ENCODE data around the gene ADGRF4.

Gene ADGRF4

DNA sequence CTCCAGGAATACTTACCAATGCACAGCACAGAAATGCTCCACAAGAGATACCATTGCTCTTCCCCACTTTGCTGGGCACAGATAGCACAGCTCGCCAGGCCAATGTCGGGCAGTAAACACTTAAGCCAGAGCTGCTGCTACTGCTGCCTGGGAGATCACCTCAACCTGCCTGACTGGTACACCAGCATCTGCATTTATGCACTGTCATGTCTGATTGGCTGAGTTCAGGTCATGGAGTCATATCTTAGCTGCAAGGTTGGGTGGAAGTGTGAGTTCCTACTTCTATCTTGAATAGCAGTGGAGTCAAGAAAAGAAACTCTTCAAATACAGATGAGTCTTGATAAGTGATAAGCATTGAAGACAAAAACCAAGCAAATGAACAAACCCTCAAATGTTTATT is 10.9 kb upstream of the ADGRF4 start:
- Histone ChIP-seq H3K4me3 (ENCODE audit: low read length) (no peak overlapping the region), H3K23ac (ENCODE audit: low read length) (no peak overlapping the region), H3K36me3 (ENCODE audit: control insufficient read depth, insufficient read depth, low read length) (no peaks in the 10 kb centered on the region), H3K56ac (ENCODE audit: low read length) (no peak overlapping the region), H3K4me2 (ENCODE audit: low read length) (no peak overlapping the region), H3K79me1 (ENCODE audit: low read length) (no peaks in the 10 kb centered on the region), H4K8ac (ENCODE audit: low read depth, low read length) (no peak overlapping the region), H3K4ac (ENCODE audit: low read depth, low read length) (no peak overlapping the region), H3K9ac (ENCODE audit: low read length) (no peak overlapping the region), H3K27ac (ENCODE audit: low read depth, low read length) (no peak overlapping the region), H2BK5ac (ENCODE audit: low read length) (no peak overlapping the region), H3K27me3 (ENCODE audit: insufficient read depth, low read length, poor library complexity) (no peaks in the 10 kb centered on the region), H2BK120ac (ENCODE audit: low read depth, low read length) (no peak overlapping the region), H3K18ac (ENCODE audit: low read length) (no peak overlapping the region), H2BK15ac (replicated peaks; ENCODE audit: low read depth) (no peak overlapping the region), H4K5ac (ENCODE audit: low read length) (no peak overlapping the region), H2AK5ac (ENCODE audit: low read length) (no peak overlapping the region), H3K79me2 (ENCODE audit: control insufficient read depth, insufficient read depth, low read length) (no peaks in the 10 kb centered on the region), H3K4me1 (ENCODE audit: control insufficient read depth, low read depth, low read length) (peaks cover 2% of the 10 kb centered on the region)
- no CpG with 5 or more reads among the region's 2 CpGs for WGBS (ENCODE audit: extremely low coverage, insufficient coverage, low lambda C conversion rate)
- DNase-seq = no peak

DNA sequence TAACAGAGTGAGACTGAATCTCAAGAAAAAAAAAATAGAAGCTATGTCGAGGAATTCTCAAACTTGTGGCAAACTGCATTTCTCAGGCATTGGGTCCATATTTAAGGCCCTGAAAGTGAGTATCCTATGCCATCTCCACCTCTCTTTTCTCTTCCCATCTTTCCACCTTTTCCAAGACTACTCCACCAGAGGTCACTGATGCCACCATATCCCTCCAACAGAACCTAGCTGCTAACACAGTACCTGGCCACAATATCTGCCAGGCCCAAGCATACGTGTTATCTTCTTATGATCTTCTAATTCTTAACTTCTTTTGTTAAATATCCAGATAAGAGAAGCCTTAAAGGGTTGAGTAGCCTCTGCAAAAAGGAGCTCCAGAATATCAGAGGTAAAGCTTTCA is 8.2 kb upstream of the ADGRF4 start:
- no peaks in the 10 kb centered on the region for H3K79me1 ChIP-seq (ENCODE audit: low read length)
- no peak overlapping the region for H2BK120ac ChIP-seq (ENCODE audit: low read depth, low read length)
- no peak overlapping the region for H3K4ac ChIP-seq (ENCODE audit: low read depth, low read length)
- peak; percentile 35 for DNase-seq
- no peak overlapping the region for H2AK5ac ChIP-seq (ENCODE audit: low read length)
- H3K18ac ChIP-seq (ENCODE audit: low read length) = no peak overlapping the region
- no peak overlapping the region for H3K56ac ChIP-seq (ENCODE audit: low read length)
- H3K27ac ChIP-seq (ENCODE audit: low read depth, low read length) = no peak overlapping the region
- no CpG with 5 or more reads among the region's 2 CpGs for WGBS (ENCODE audit: extremely low coverage, insufficient coverage, low lambda C conversion rate)
- no peaks in the 10 kb centered on the region for H3K27me3 ChIP-seq (ENCODE audit: insufficient read depth, low read length, poor library complexity)
- H3K4me2 ChIP-seq (ENCODE audit: low read length) = no peak overlapping the region
- H3K79me2 ChIP-seq (ENCODE audit: control insufficient read depth, insufficient read depth, low read length) = no peaks in the 10 kb centered on the region
- no peak overlapping the region for H4K5ac ChIP-seq (ENCODE audit: low read length)
- H3K23ac ChIP-seq (ENCODE audit: low read length) = no peak overlapping the region
- H3K36me3 ChIP-seq (ENCODE audit: control insufficient read depth, insufficient read depth, low read length) = no peaks in the 10 kb centered on the region
- H3K4me1 ChIP-seq (ENCODE audit: control insufficient read depth, low read depth, low read length) = no peaks in the 10 kb centered on the region
- H2BK5ac ChIP-seq (ENCODE audit: low read length) = no peak overlapping the region
- no peak overlapping the region for H2BK15ac ChIP-seq (replicated peaks; ENCODE audit: low read depth)
- no peak overlapping the region for H4K8ac ChIP-seq (ENCODE audit: low read depth, low read length)
- no peak overlapping the region for H3K9ac ChIP-seq (ENCODE audit: low read length)
- H3K4me3 ChIP-seq (ENCODE audit: low read length) = no peak overlapping the region

DNA sequence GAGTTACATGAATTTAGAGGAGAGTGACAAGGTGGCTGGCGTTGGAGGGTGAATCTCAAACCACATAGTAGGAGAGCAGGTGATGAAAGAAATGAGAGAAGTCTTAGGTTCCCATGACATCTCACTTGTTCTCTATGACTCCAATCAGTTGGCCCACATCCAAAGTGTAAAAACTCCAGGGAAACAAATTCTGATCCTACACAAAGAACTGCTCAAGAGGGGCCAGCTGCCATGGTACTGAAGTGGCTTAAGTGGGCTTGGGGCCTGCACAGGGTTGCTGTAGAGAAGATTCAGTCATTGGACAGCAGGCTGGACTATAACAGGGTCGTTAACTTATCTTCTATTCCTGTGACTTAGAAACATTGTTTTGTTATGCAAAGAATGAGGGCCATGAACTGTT is 7.6 kb upstream of the ADGRF4 start:
- no peaks in the 10 kb centered on the region for H3K36me3 ChIP-seq (ENCODE audit: control insufficient read depth, insufficient read depth, low read length)
- no peak overlapping the region for H3K18ac ChIP-seq (ENCODE audit: low read length)
- no peak overlapping the region for H2AK5ac ChIP-seq (ENCODE audit: low read length)
- H3K56ac ChIP-seq (ENCODE audit: low read length) = no peak overlapping the region
- no peak overlapping the region for H3K4me3 ChIP-seq (ENCODE audit: low read length)
- no peak overlapping the region for H2BK120ac ChIP-seq (ENCODE audit: low read depth, low read length)
- H3K9ac ChIP-seq (ENCODE audit: low read length) = no peak overlapping the region
- H2BK15ac ChIP-seq (replicated peaks; ENCODE audit: low read depth) = no peak overlapping the region
- no peaks in the 10 kb centered on the region for H3K27me3 ChIP-seq (ENCODE audit: insufficient read depth, low read length, poor library complexity)
- H3K4me2 ChIP-seq (ENCODE audit: low read length) = no peak overlapping the region
- no peak overlapping the region for H3K27ac ChIP-seq (ENCODE audit: low read depth, low read length)
- no peak overlapping the region for H2BK5ac ChIP-seq (ENCODE audit: low read length)
- no peaks in the 10 kb centered on the region for H3K79me1 ChIP-seq (ENCODE audit: low read length)
- no peak overlapping the region for H3K23ac ChIP-seq (ENCODE audit: low read length)
- DNase-seq = no peak
- H3K4me1 ChIP-seq (ENCODE audit: control insufficient read depth, low read depth, low read length) = no peaks in the 10 kb centered on the region
- H3K4ac ChIP-seq (ENCODE audit: low read depth, low read length) = no peak overlapping the region
- WGBS (ENCODE audit: extremely low coverage, insufficient coverage, low lambda C conversion rate) = no CpG with 5 or more reads among the region's 2 CpGs
- H3K79me2 ChIP-seq (ENCODE audit: control insufficient read depth, insufficient read depth, low read length) = no peaks in the 10 kb centered on the region
- H4K5ac ChIP-seq (ENCODE audit: low read length) = no peak overlapping the region
- no peak overlapping the region for H4K8ac ChIP-seq (ENCODE audit: low read depth, low read length)

DNA sequence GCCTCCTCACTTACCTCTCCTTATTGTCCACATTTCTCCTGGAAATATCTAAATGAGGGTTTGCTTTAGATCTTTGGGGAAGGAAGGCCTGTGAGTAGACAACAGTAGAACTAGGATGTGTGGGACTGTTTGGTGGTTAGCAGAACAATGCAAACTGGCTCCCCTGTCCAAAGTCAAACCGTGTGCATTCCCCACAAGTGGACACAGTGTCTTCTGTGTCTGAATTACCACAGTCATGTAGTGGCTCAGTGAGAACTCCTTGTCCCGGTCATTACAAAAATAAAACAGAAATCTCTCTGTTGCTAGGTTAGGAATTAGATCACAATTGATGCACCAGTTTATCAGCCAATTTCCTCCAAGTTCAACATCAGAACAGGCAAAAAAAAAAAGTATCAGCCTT is 455 bp upstream of the ADGRF4 start:
- Histone ChIP-seq H4K8ac (ENCODE audit: low read depth, low read length) (no peak overlapping the region), H3K27me3 (ENCODE audit: insufficient read depth, low read length, poor library complexity) (no peaks in the 10 kb centered on the region), H3K4me2 (ENCODE audit: low read length) (no peak overlapping the region), H3K18ac (ENCODE audit: low read length) (no peak overlapping the region), H3K27ac (ENCODE audit: low read depth, low read length) (no peak overlapping the region), H4K5ac (ENCODE audit: low read length) (no peak overlapping the region), H2BK120ac (ENCODE audit: low read depth, low read length) (no peak overlapping the region), H3K36me3 (ENCODE audit: control insufficient read depth, insufficient read depth, low read length) (no peaks in the 10 kb centered on the region), H3K56ac (ENCODE audit: low read length) (no peak overlapping the region), H3K79me2 (ENCODE audit: control insufficient read depth, insufficient read depth, low read length) (no peaks in the 10 kb centered on the region), H3K4me3 (ENCODE audit: low read length) (no peak overlapping the region), H2BK15ac (replicated peaks; ENCODE audit: low read depth) (peak overlapping the region; percentile 27), H3K79me1 (ENCODE audit: low read length) (no peaks in the 10 kb centered on the region), H3K9ac (ENCODE audit: low read length) (no peak overlapping the region), H3K4me1 (ENCODE audit: control insufficient read depth, low read depth, low read length) (peaks cover 2% of the 10 kb centered on the region), H3K4ac (ENCODE audit: low read depth, low read length) (no peak overlapping the region), H2AK5ac (ENCODE audit: low read length) (no peak overlapping the region), H3K23ac (ENCODE audit: low read length) (no peak overlapping the region), H2BK5ac (ENCODE audit: low read length) (no peak overlapping the region)
- no CpG with 5 or more reads among the region's 2 CpGs for WGBS (ENCODE audit: extremely low coverage, insufficient coverage, low lambda C conversion rate)
- DNase-seq = no peak

DNA sequence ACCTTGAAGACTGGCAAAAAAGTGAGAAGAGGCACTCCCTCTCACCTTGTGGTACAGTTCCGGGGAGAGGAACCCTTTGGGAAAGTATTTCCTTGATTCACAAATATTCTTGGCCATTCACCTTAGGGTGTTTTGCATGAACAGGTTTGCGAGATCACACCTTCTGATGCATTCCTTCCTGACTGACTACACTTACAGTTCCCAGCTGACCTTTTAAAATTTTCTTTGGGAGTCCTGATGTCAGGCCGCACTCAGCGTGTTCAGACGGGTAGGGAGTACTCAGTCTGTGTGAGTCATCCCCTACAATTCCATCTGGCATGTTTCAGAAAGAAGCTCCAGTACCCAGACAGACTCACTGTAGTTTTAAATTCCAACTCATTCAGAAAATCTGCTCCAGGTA is 1.7 kb downstream of the ADGRF4 start:
- H3K56ac ChIP-seq (ENCODE audit: low read length) = no peak overlapping the region
- H4K8ac ChIP-seq (ENCODE audit: low read depth, low read length) = no peak overlapping the region
- no peak overlapping the region for H3K4me2 ChIP-seq (ENCODE audit: low read length)
- H2BK5ac ChIP-seq (ENCODE audit: low read length) = no peak overlapping the region
- H2BK120ac ChIP-seq (ENCODE audit: low read depth, low read length) = no peak overlapping the region
- H3K36me3 ChIP-seq (ENCODE audit: control insufficient read depth, insufficient read depth, low read length) = no peaks in the 10 kb centered on the region
- no peak overlapping the region for H2AK5ac ChIP-seq (ENCODE audit: low read length)
- H4K5ac ChIP-seq (ENCODE audit: low read length) = no peak overlapping the region
- DNase-seq = peak; percentile 17
- H3K79me1 ChIP-seq (ENCODE audit: low read length) = no peaks in the 10 kb centered on the region
- no peaks in the 10 kb centered on the region for H3K79me2 ChIP-seq (ENCODE audit: control insufficient read depth, insufficient read depth, low read length)
- no peak overlapping the region for H3K27ac ChIP-seq (ENCODE audit: low read depth, low read length)
- no peak overlapping the region for H3K23ac ChIP-seq (ENCODE audit: low read length)
- no peak overlapping the region for H3K4ac ChIP-seq (ENCODE audit: low read depth, low read length)
- H3K4me1 ChIP-seq (ENCODE audit: control insufficient read depth, low read depth, low read length) = peaks cover 2% of the 10 kb centered on the region
- no peak overlapping the region for H2BK15ac ChIP-seq (replicated peaks; ENCODE audit: low read depth)
- no peaks in the 10 kb centered on the region for H3K27me3 ChIP-seq (ENCODE audit: insufficient read depth, low read length, poor library complexity)
- H3K4me3 ChIP-seq (ENCODE audit: low read length) = no peak overlapping the region
- no peak overlapping the region for H3K9ac ChIP-seq (ENCODE audit: low read length)
- WGBS (ENCODE audit: extremely low coverage, insufficient coverage, low lambda C conversion rate) = no CpG with 5 or more reads among the region's 5 CpGs
- no peak overlapping the region for H3K18ac ChIP-seq (ENCODE audit: low read length)

DNA sequence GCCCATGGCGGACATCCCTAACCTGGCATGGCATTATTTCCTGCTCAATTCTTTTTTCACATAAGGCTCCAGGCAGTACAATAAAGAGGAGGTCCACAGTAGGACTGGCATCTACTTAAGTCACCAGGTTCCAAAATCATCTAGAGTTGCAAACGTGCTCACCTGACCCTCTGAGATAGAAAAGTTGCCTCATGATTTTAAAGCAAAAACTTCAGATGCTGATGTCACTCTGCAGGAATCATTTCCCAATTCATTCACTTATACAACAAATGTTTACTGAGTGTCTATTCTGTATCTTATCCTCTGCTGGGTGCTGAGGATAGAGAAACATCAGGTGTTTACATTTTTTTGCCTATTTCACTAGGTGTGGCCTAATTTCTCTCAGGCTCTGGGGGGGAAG is 2.2 kb downstream of the ADGRF4 start:
- Histone ChIP-seq H3K23ac (ENCODE audit: low read length) (no peak overlapping the region), H3K4ac (ENCODE audit: low read depth, low read length) (no peak overlapping the region), H3K36me3 (ENCODE audit: control insufficient read depth, insufficient read depth, low read length) (no peaks in the 10 kb centered on the region), H4K5ac (ENCODE audit: low read length) (no peak overlapping the region), H3K18ac (ENCODE audit: low read length) (no peak overlapping the region), H3K4me2 (ENCODE audit: low read length) (no peak overlapping the region), H3K4me3 (ENCODE audit: low read length) (no peak overlapping the region), H3K27ac (ENCODE audit: low read depth, low read length) (no peak overlapping the region), H2BK5ac (ENCODE audit: low read length) (no peak overlapping the region), H4K8ac (ENCODE audit: low read depth, low read length) (no peak overlapping the region), H2AK5ac (ENCODE audit: low read length) (no peak overlapping the region), H3K79me1 (ENCODE audit: low read length) (no peaks in the 10 kb centered on the region), H2BK120ac (ENCODE audit: low read depth, low read length) (no peak overlapping the region), H3K27me3 (ENCODE audit: insufficient read depth, low read length, poor library complexity) (no peaks in the 10 kb centered on the region), H2BK15ac (replicated peaks; ENCODE audit: low read depth) (no peak overlapping the region), H3K56ac (ENCODE audit: low read length) (no peak overlapping the region), H3K9ac (ENCODE audit: low read length) (no peak overlapping the region), H3K4me1 (ENCODE audit: control insufficient read depth, low read depth, low read length) (peaks cover 2% of the 10 kb centered on the region), H3K79me2 (ENCODE audit: control insufficient read depth, insufficient read depth, low read length) (no peaks in the 10 kb centered on the region)
- no peak for DNase-seq
- no CpG with 5 or more reads among the region's 2 CpGs for WGBS (ENCODE audit: extremely low coverage, insufficient coverage, low lambda C conversion rate)

Data from mesendoderm (in vitro differentiated cells).